ENCODE data around the gene CLMP.

Gene CLMP

DNA sequence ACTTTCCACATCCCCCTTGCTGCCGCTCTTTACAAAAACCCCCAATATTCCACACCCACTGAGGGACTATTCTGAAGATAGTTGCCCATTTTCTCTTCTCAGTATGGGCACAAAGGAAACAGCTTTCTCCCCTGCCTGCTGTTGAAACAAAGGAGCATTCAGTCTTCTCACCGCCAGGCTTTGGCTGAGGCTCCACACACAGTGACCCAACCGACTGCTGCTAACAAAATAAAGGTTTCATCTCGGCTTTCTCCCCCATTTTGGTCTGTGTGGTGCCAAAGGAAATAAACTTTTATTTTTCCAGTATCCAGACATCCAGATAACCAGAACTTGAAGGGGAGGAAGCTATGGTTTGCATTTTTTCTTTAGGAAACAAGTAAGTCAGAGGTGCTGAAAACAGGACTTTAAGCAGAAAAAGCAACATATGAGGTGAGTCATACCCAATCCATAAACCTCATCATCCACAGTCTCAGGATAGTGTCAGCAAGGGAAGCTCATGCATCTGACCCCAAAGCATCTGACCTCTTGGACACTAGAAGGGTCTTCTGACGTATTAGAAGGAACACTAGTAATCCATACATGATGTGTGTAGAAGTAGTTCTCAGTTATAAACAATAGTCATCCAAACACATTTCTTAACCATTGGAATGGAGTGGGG, 6.4 kb downstream of the CLMP start:
- no peak for DNase-seq

DNA sequence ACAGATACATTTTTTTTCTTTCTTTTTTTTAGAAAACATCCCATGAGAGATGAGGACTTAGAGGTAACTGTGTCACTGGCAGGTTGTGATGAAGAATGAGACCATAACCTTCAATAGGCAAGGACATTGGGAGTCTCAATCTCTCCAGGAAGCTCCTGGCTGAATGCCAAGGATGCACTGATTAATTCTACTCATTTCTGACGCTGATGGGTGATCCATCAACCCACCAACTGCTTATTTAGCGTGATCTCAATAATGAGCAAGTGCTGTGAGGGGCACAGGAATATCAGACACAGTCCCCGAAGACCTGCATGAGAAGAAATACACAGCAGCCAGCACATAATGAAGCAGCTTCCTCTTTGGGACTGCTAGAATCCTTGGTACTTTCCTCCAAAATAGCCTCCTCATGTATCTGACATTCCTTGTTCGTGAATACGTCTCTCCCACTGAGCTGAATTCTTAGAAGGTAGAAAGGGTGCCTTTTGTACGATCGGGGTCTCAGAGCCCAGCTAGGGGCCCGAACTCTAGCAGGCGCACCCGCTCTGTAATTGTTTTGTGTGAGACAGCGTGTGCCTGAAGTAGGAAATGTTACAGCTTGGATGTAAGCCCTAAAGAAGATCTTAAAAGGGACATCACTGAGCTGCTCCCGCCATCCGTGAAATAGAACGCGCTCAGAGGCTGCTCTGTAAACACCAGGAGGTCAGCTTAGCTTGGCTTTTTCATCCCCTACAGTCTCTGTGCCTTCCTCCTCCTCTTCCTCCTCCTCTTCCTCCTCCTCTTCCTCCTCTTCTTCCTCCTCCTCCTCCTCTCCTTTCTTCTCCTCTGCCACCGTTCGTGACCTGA, 7.2 kb downstream of the CLMP start:
- no peak for DNase-seq

DNA sequence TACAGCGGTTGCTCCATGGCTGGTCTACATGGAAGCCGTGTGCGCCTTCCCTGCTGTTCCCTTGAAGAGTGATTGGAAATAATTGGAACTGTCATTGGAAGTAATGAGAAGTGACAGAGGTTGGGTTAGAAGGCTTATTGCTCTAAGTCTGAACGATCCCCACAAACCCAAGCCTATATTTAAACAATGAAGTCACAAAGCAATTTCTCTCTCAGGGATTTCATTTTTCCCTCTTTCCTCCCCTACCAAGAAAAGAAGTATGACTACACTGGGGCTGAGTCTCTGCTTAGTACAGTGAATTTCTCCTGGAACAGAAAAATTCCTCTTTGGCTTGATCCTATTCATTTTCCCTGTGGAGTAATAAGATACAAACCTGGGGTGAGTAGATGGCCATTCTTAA, 7.8 kb downstream of the CLMP start:
- no peak for DNase-seq

DNA sequence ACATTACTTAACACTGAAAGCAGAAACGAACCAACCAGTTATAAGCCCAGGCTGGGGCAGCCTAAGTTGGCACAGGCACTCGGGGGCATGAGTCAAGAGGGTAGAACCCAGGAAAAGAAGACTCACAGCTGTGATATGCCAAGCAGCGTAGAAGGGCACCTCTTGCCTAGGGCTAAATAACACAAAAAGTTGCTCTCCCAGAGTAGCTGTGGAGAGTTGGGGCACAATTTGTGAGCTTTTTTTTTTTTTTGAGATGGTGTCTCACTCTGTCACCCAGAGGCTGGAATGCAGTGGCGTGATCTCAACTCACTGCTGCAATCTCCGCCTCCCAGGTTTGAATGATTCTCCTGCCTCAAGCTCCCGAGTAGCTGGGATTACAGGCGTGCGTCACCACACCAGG, 8.8 kb downstream of the CLMP start:
- DNase-seq, result no peak

DNA sequence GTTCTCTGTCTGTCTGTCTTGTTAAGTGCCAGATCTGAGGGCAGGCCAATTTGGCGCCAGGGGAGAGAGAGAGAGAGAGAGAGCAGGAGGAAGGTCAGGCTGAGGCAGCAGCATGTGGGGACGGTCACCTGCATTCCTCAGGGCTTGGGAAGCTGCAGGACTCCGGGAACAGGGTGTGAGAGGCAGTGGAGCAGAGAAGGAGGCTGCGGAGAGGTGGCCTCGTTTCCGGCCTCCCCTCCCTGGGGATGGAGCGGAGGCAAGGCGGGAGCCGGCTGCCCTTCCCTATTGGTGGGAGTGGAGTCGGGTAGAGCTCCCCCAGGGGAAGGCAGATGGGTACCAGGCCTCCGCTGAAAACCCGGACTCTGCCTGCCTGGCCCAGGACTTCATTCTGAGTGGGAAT, 9.7 kb downstream of the CLMP start:
- DNase-seq, result no peak

DNA sequence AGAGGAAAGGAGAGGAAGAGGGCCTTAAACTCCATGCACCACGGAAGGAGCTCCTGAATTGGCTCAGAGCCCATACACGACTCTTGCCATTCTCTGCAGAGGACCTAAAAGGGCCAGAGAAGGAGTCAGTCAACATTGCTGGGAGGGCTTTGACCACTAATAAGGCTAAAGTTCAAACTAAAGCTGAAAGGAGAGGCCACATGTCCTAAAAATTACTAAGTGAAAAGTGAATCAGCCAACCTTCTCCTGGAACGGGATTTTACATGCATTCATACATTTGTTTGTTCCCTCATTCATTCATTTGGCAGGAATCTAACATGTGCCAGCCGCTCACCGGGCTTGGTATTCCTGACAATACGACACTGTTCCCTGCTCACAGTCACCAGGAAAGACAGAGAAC, 10.5 kb downstream of the CLMP start:
- no peak for DNase-seq

DNA sequence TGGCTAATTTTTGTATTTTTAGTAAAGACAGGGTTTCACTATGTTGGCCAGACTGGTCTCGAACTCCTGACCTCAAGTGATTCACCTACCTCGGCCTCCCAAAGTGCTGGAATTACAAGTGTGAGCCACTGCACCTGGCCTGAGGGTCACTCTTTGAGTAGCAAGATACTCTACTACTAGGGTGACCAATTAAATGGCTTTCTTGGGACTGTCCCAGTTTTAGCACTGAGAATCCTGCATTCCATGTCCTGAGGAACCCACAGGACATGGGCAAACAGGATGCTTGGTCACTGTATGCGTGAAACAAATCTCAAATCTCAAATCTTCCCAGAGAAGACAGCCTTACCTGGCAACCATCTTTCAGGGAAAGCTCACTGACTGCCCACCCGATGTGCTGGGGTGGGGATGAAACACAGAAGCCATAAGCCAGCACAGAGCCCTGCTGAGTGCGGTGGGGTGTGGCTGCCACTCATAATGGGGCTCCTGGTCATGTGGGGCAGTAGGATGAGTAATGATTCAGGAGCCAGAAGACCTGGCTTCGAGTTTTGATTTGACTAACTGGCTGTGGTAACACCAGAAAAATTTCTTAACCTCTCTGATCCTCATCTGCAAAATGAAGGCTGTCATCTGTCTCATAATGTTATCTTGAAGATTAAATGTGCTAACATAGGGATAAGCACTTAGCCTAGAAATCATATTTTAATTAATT, 11.5 kb downstream of the CLMP start:
- no peak for DNase-seq

DNA sequence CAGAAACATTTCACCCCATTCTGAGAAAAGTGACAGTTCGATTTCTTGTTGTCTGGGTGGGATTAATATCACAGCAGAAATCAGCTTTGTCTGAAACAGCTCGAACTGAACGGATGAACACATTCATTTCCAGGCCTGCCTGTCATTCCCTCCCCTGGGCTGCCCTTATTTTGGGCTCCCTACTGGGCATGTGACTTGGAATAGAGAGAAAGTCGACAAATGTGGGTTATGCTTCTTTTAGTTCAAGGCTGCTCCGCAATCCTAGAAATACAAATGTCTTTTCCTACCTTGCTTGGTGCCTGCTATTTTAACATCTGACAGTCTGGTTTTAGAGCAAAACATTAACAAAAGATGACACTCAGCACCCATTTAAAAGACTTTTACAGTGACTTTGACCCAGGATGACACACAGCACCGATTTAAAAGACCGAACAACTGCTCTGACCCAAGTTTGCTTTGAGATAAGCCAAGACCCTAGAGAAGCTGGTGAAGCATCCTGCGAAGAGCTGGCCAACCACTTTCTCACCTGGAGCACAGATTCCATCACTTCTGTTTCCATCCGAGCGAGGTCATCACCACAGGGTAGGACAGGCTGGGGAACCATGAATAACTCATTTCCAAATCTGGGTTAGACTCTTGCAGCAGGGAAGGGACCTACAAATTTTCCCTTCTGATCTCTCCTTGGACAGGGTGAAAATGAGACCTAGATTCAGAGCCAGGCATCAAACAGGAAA, 13.1 kb downstream of the CLMP start:
- no peak for DNase-seq

DNA sequence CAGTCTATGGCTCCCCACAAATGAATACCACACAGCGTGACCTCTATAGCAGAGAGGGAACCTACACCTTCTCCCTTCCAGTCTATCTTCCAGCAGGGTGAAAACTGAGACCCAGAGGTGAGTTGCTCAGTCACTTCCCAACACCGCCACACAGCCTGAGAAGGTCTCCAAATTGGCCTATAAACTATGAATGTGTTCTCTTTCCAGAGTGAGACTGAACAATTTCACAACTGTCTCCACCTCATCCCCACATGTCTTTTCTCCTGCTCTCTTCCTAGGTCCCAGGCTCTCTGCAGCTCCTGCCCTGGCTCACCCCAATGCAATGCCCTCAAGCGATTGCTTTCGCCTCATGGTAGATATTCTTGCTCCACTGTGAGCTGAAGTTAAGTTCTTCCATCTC, 14.0 kb downstream of the CLMP start:
- no peak for DNase-seq

DNA sequence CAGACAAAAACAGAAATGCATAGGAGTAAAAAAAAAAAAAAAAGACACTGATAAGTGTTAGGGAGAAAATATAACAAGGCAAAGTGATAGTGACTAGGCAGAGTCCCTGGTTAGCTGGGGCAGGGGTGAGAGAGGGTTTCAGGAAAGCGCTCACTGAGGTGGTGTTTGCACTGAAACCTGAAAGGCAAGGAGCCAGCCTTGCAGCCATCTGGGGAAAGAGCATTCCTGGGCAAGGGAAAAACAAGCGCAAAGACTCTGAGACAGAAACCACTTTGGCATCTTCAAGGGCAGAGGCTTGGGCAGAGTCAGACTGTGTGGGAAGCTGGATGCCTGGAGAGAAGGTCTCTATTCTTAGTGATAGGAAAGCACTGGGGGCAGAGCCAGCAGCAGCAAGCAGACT, 14.5 kb downstream of the CLMP start:
- no peak for DNase-seq

DNA sequence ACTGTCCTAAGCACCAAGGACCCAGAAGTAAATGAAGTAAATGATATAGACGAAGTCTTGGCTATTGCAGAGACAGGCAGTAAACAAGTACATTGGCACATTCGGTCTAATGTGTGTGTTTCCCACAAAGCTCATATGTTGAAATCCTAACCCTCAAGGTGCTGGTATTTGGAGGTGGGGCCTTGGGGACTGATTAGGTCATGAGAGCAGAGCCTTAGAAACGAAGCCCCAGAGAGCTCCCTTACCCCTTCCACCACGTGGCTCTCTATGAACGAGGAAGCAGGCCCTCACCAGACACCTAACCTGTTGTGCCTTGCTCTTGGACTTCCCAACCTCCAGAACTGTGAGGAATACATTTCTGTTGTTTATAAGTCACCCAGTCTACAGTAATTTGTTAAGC, 14.9 kb downstream of the CLMP start:
- no peak for DNase-seq

DNA sequence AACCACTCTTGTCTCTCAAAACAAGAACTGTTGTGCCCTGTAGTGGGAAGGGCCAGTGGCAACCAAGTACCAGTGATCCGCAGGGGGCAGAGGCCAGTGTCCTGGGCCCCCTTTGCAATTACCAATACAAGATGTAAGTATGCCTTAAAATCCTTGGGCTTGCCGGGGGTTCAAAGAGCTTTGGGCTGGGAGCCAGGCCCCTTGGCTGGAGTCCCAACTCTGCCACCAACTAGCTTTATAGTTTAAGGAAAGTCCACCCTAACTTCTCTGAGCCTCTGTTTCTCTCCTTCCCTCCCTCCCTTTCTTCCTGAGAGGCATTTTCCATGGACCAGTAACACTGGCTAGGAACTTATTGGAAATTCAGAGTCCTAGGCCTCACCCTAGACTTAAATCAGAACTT, 15.5 kb downstream of the CLMP start:
- DNase-seq, result no peak

DNA sequence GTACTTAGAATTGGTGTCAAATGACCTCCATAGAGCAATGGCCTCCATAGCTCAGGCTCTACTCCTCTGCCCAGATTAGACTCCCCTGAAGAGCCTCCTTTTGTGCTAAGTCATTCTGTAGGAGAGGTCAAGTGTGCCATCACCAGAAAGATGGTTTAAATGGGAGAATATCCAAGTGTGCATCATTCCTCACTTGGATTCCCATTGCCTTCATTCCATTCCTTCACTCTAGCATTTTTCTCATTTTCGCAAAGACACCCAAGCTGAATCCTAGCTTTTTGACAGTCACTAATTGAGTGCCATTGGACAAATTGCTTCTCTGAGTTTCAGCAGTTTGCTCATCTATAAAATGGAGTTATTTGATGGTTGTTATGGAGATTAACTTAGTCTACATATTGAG, 16.9 kb downstream of the CLMP start:
- DNase-seq, result no peak

DNA sequence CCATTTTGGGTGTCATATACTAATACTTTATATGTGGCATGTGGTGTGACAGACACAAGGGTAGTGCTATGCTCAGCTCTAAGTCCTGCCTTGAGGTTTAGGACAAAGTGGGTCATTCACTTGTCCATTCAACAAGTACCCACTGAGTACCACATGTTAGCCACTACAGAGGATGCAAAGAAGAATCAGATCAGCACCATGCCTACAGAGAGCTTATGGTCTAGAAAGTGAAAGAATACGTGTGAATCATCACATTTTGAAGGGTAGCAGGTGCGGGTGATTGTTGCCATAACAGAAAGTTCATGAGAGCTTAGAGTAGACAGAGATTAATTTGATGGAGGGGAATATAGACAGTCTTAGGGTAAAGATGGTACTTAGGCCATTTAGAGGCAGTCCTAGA, 18.3 kb downstream of the CLMP start:
- DNase-seq, result no peak

DNA sequence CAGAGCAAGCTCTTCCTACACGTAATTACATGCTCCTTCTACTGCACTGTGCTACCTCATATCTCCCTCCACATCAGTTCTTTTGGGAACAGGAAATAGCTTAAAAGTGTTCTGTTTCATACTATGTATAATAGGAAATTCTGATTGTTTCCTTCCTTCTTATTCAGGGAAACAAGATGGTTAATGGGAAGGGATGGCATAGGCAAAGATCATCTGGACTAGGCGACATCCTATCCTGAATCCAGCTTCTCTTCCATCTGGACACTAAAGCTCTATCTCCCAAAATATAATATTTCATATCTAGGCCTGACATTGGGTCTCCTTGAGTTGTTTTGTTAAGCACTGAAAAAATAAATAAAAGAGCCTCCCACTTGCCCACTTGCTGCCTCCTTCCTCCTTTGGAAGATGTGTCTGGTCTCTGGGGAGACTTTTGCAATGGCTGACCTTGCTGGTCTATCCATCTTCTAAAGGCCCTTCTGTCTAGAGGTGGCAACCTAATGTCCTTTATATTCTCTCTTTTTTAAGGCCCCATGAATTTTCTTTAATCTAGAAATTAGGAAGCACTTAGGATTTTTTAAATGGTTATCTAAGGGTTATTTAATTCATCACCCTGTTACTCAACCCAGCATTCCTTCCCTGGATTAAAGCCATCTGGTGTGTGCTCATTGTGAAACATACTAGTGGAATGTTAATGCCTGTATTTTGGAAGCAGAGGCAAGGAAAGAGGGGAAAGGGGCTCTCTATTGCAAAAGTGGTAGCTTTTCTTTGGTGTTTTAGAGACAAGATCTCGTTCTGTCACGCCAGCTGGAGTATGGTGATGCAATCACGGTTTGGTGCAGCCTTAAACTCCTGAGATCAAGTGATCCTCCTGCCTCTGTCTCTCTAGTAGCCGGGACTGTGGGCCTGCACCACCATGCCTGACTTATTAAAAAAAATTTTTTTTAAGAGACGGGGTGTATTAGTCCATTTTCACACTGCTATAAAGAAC, 20.6 kb downstream of the CLMP start:
- no peak for DNase-seq

DNA sequence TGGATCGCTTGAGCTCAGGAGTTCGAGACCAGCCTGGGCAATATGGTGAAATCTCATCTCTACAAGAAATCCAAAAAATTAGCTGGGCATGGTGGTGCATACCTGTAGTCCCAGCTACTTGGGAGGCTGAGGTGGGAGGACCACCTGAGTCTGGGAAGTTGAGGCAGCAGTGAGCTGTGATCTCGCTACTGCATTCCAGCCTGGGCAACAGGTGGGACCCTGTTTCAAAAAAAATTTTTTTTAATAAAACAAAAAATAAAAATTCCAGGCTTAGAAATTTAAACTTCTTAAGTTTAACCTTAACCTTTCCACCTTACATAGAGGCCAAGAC, 21.2 kb downstream of the CLMP start:
- DNase-seq, result no peak

DNA sequence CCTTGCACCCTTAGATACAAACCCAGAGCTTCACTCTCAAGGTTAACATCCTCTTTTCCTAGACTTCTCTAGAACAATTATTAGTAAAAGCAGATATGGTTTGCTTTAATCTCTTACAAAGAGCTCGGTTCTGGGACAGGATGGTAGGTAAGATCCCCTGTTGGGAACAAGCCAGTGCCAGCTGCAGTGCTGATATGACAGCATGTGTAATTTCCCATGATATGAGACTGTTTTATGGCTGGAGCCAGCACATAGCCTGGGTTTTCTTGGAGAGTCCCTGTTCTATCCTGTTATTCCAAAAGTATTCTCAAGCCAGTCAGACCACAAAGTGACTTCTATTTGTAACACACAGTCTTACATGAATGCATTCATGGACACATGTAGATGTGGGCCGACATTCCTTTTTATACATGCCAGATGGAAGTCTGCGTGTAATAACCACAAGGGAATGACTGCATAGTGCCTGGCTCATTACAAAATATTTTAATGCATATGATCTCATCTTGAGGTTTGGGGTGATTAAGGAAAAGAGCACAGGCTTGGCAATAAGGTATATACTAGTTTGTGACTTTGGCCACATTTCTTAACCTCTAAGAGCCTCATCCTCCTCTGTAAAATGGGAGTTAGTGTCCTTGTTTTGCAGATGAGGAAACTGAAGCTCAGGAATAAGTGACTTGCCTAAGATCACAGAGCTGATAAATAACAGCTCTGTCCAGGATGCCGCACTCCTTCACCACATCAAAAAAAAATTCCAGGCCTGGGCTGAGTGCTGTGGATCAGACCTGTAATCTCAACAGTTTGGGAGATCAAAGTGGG, 21.8 kb downstream of the CLMP start:
- DNase-seq, result no peak

DNA sequence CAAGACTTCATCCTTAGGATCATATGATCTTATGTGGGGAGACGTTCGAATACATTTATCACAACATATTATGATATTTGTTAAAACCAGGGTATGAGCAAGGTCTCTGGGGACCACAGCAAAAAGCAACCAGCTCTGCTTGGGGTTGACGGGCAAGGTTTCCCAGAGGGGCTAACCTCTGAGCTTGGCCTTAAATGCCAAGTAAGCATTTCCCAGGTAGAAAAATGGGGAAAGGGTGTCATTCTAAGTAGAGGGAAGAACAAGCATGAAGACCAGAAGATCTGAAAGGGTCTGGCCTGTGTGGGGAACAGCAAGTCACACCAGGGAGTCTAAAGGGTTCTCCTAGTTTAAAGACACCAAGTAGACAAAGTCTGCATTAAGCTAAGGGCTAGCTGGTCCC, 24.1 kb downstream of the CLMP start:
- no peak for DNase-seq

DNA sequence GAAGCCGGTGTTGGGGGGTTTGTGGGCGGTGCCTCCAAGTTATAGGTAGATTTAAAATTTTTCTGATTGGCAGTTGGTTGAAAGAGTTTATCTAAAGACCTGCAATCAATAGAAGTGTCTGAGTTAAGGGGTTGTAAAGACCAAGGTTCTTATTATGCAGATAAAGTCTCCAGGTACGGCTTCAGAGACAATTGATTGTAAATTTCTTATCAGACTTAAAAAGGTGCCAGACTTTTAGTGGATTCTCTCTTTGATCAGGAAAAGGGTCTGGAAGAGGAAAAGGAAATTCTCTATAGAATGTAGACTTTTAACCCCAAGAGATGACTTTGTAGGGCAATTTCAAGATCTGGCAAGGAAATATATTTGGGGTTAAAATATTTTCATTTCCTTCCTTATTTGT, 25.2 kb downstream of the CLMP start:
- no peak for DNase-seq

DNA sequence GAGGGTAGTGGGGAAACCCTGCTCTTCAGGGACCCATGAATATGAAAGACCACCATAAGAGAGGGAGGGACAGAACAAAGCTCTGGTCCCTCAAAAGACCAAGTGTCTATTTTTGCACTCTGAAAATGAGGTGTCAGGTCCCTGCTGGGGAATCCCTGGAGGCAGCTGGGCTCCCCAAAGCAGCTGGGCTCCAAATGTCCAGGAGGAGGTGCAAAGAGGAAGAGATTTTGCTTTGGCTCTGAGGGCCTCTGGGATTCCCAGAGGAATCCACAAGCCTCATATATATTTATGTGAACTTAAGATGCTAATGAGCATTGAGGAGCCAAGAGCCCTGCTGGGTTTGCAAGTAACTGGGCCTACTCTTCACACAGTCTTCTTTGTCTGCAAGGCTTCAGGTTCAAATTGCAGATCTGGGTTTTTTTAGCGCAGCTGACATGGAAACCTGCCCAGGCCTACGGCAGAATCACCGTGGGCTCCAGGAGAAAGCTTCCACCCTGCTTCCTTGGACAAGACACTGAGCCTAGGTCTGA, 26.0 kb downstream of the CLMP start:
- DNase-seq, result no peak

DNA sequence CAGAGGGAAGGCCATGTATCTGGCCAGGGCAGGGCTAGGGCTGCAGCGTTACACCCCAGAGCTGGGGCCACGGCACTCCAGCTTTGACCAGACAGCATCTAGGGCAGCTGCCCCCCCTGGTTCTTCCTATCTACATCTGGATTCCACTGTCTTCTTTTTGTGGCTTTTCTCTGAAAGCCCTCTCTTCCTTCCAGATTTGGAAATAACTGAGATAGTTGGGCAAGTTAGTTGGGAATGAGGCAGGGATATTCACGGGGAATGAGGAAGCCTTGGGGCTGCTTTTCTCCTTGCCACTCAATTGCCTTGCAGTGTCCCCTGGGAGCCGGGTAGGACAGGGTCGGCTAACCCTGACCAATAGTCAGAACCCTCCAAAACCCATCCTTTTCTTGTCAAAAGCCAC, 26.8 kb downstream of the CLMP start:
- no peak for DNase-seq
